IPS-20b (cell line): Measurements from ENCODE around the gene PLPP6.

ENCODE experiments used
- H3K27ac ChIP-seq: one replicate; pipeline ENCODE4 v1.5.1; 2013; ENCODE audit warnings: low read length
- H3K27me3 ChIP-seq: 2 replicates; pipeline ENCODE4 v1.6.1; 2013; ENCODE audit warnings: mild to moderate bottlenecking, low read length, inconsistent platforms; ENCODE audit not compliant: insufficient read depth
- H3K36me3 ChIP-seq: 2 replicates; pipeline ENCODE4 v1.6.1; 2013; ENCODE audit warnings: low read depth, mild to moderate bottlenecking, inconsistent platforms, low read length, moderate library complexity; ENCODE audit not compliant: insufficient read depth
- H3K4me1 ChIP-seq: 2 replicates; pipeline ENCODE4 v1.6.1; 2013; ENCODE audit warnings: mild to moderate bottlenecking, control low read depth, inconsistent platforms, low read length, moderate library complexity; ENCODE audit not compliant: insufficient read depth
- H3K4me3 ChIP-seq: 2 replicates; pipeline ENCODE4 v1.5.1; 2013; ENCODE audit warnings: mild to moderate bottlenecking, low read length, inconsistent platforms
- H3K9ac ChIP-seq: 2 replicates; pipeline ENCODE4 v1.6.1; 2013; ENCODE audit warnings: low read depth, mild to moderate bottlenecking, inconsistent platforms, low read length, moderate library complexity
- H3K9me3 ChIP-seq: 2 replicates; pipeline ENCODE4 v1.6.1; 2013; ENCODE audit warnings: mild to moderate bottlenecking, low read depth, low read length, inconsistent platforms; ENCODE audit not compliant: insufficient read depth

PLPP6 gene

GRCh38 chr9:4663956-4664355 is 1.9 kb downstream of the PLPP6 start:
- Histone ChIP-seq H3K27me3 (peaks cover 20% of the 10 kb centered on the region; the same call in 1 of the 2 replicates), H3K9me3 (no peaks in the 10 kb centered on the region), H3K4me1 (peaks cover 33% of the 10 kb centered on the region), H3K36me3 (no peaks in the 10 kb centered on the region), H3K4me3 (peak overlapping the region; percentile 37; the same call in 1 of the 2 replicates), H3K27ac (no peak overlapping the region), H3K9ac (no peak overlapping the region)

DNA sequence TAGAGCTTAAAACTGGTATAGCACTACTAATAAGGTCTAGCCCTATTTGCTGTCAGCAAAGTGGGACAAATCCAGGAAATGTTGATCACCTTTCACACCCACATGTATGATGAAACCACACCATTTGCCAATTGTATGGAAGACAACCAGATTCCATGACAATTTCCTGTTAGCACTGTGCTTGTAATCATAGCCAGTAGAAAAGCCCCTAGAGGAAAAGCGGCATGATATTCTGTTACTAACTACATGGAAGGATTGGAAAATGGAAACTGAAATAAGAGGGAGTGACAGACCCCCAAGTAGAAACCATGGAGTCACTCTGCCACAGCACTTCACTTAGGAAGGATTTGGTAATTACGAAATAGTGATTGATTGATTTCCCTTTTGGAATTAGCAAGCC is 3.3 kb downstream of the PLPP6 start:
- Histone ChIP-seq H3K27me3 (peaks cover 20% of the 10 kb centered on the region; the same call in 1 of the 2 replicates), H3K36me3 (no peaks in the 10 kb centered on the region), H3K4me1 (peaks cover 33% of the 10 kb centered on the region), H3K9me3 (no peaks in the 10 kb centered on the region), H3K27ac (no peak overlapping the region), H3K4me3 (peak overlapping the region; percentile 79), H3K9ac (0 out of 2 replicates have a peak overlapping the region, but pooled peaks have one; percentile 18)

GRCh38 chr9:4666042-4666699 is 4.1 kb downstream of the PLPP6 start, which contains the start of gene SPATA6L:
TSS of gene SPATA6L (minus strand) at chr9:4666480. CDS start at chr9:4666250, 230 bp downstream.
- Histone ChIP-seq H3K9me3 (no peaks in the 10 kb centered on the region), H3K36me3 (no peaks in the 10 kb centered on the region), H3K27me3 (peaks cover 20% of the 10 kb centered on the region; the same call in 1 of the 2 replicates), H3K4me1 (peaks cover 36% of the 10 kb centered on the region), H3K4me3 (peak within 1 kb of the TSS; percentile 79), H3K9ac (peak within 1 kb of the TSS; percentile 74; the same call in 1 of the 2 replicates), H3K27ac (no peak within 1 kb of the TSS)

DNA sequence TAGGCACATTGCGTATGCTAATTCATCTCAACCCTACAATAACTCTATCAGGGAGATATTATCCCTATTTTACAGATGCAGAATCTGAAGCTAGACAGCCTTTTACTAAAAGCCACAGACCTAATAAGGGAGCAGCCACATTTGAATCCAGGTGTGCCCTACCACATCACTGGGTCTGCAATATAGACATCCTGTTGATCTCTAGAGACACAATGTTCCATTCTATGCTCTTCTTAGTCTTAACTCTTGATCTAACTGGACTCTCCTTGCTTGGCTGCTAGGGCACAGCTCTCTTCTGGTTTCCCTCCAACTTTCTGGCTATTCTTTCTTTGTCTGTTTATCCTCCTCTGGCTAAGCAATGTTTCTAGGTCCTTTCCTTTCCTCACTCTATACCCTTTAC is 5.6 kb downstream of the PLPP6 start:
- no peaks in the 10 kb centered on the region for H3K9me3 ChIP-seq
- no peak overlapping the region for H3K9ac ChIP-seq
- no peak overlapping the region for H3K4me3 ChIP-seq
- peaks cover 20% of the 10 kb centered on the region; the same call in 1 of the 2 replicates for H3K27me3 ChIP-seq
- peaks cover 32% of the 10 kb centered on the region for H3K4me1 ChIP-seq
- no peaks in the 10 kb centered on the region for H3K36me3 ChIP-seq
- no peak overlapping the region for H3K27ac ChIP-seq

- H3K9ac ChIP-seq, result no peak overlapping the region
- no peaks in the 10 kb centered on the region for H3K9me3 ChIP-seq
- no peak overlapping the region for H3K27ac ChIP-seq
- H3K27me3 ChIP-seq, result peaks cover 20% of the 10 kb centered on the region; the same call in 1 of the 2 replicates
- H3K4me3 ChIP-seq, result no peak overlapping the region
- peaks cover 26% of the 10 kb centered on the region for H3K4me1 ChIP-seq
- no peaks in the 10 kb centered on the region for H3K36me3 ChIP-seq
Observed at GRCh38 chr9:4668604-4669003, 6.5 kb downstream of the PLPP6 start.

DNA sequence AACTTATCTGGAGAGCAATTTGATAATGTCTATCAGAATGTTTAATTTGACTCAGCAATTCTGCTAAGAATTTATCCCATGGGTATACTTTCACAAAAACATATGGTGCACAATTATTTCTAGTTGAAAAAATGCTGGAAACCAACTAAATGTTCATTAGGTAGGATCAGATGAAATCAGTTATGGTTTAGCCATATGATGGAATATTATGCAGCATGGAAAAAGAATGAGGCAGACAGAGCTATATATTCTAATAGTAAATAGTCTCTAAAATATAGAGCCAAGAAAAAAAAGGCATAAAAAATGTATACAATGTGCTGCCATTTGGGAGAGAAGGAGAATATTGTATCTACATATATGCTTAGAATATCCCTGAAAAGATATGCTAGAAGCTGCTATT is 7.8 kb downstream of the PLPP6 start:
- H3K27me3 ChIP-seq, result peaks cover 20% of the 10 kb centered on the region; the same call in 1 of the 2 replicates
- H3K36me3 ChIP-seq, result no peaks in the 10 kb centered on the region
- H3K27ac ChIP-seq, result no peak overlapping the region

GRCh38 chr9:4670591-4670990 is 8.5 kb downstream of the PLPP6 start:
- H3K9me3 ChIP-seq, result no peaks in the 10 kb centered on the region
- no peak overlapping the region for H3K9ac ChIP-seq
- peaks cover 17% of the 10 kb centered on the region; the same call in 1 of the 2 replicates for H3K27me3 ChIP-seq
- no peaks in the 10 kb centered on the region for H3K36me3 ChIP-seq
- no peak overlapping the region for H3K27ac ChIP-seq
- peaks cover 10% of the 10 kb centered on the region; the same call in 1 of the 2 replicates for H3K4me1 ChIP-seq
- no peak overlapping the region for H3K4me3 ChIP-seq

More for the DNA sequence above, 7.8 kb downstream of the PLPP6 start:
- Histone ChIP-seq H3K9me3 (no peaks in the 10 kb centered on the region), H3K4me1 (peaks cover 17% of the 10 kb centered on the region; the same call in 1 of the 2 replicates), H3K4me3 (no peak overlapping the region), H3K9ac (no peak overlapping the region)

DNA sequence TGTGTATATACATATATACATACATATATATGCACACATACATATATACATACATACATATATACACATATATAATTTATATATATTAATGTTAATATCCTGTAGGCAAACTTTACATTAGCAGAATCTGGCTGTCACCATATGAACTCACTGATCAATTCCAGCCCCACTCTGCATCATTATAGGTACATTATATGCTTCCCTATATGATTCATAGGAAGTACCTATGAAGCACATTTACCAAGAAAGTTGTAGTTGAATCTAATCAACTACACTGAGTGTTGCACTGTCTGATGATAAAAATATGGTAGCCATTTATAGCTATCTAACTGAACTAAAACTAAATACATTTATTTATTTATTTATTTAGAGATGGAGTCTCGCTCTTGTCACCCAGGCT is 9.6 kb downstream of the PLPP6 start:
- no peak overlapping the region for H3K27ac ChIP-seq

GRCh38 chr9:4674783-4675182 is 12.7 kb downstream of the PLPP6 start:
- Histone ChIP-seq H3K36me3 (no peaks in the 10 kb centered on the region), H3K4me3 (no peak overlapping the region), H3K9ac (no peak overlapping the region), H3K9me3 (no peaks in the 10 kb centered on the region), H3K27me3 (no peaks in the 10 kb centered on the region), H3K4me1 (peaks cover 14% of the 10 kb centered on the region; the same call in 1 of the 2 replicates), H3K27ac (no peak overlapping the region)

More for the DNA sequence above, 9.6 kb downstream of the PLPP6 start:
- no peaks in the 10 kb centered on the region for H3K36me3 ChIP-seq
- peaks cover 8% of the 10 kb centered on the region; the same call in 1 of the 2 replicates for H3K27me3 ChIP-seq
- H3K4me3 ChIP-seq, result no peak overlapping the region
- H3K9me3 ChIP-seq, result no peaks in the 10 kb centered on the region
- H3K9ac ChIP-seq, result no peak overlapping the region
- peaks cover 5% of the 10 kb centered on the region; the same call in 1 of the 2 replicates for H3K4me1 ChIP-seq

GRCh38 chr9:4677392-4677791 is 15.3 kb downstream of the PLPP6 start:
- no peak overlapping the region for H3K9ac ChIP-seq
- H3K9me3 ChIP-seq, result no peaks in the 10 kb centered on the region
- no peak overlapping the region for H3K4me3 ChIP-seq
- H3K27ac ChIP-seq, result no peak overlapping the region
- H3K4me1 ChIP-seq, result peaks cover 15% of the 10 kb centered on the region; the same call in 1 of the 2 replicates
- H3K27me3 ChIP-seq, result no peaks in the 10 kb centered on the region
- H3K36me3 ChIP-seq, result no peaks in the 10 kb centered on the region

DNA sequence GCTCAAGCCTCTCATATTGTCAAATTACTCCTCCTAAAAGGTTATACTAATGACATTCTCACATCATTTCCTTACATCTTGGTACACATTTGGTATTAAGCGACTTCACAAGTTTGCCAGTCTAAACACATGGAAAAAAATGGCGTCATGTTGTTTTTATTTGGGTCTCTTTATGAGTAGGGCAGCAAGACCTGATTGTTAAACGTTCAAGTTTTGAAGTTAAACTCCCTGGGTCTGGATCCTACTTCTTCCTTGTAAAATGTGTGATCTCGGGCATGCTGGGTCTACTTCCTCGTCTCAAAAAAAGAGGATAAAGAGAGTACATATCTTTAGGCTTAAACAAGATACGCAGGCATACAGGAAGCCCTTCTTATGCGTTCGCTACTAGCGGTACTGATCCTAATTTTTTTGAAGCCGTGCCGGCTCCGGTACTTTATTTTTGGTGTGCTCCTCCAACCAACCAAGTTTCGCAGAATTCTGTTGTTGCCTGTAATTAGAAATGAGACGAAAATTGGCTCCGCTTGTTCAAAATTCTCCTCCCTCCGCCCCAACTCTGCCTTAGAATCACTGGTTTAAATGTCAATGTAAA is 16.7 kb downstream of the PLPP6 start:
- Histone ChIP-seq H3K27me3 (no peaks in the 10 kb centered on the region), H3K9me3 (no peaks in the 10 kb centered on the region), H3K4me3 (peak overlapping the region; percentile 91), H3K4me1 (peaks cover 15% of the 10 kb centered on the region; the same call in 1 of the 2 replicates), H3K27ac (peak overlapping the region; percentile 96), H3K9ac (peak overlapping the region; percentile 99), H3K36me3 (no peaks in the 10 kb centered on the region)
